ENCODE data around the gene ASCL2. TPM values are rescaled to one million over a fixed set of nuclear protein-coding genes. Genes with fewer than 3 reads are reported as not detected.

The ASCL2 gene
- total RNA-seq, 2 experiments from 2014 or later, result not detected

DNA sequence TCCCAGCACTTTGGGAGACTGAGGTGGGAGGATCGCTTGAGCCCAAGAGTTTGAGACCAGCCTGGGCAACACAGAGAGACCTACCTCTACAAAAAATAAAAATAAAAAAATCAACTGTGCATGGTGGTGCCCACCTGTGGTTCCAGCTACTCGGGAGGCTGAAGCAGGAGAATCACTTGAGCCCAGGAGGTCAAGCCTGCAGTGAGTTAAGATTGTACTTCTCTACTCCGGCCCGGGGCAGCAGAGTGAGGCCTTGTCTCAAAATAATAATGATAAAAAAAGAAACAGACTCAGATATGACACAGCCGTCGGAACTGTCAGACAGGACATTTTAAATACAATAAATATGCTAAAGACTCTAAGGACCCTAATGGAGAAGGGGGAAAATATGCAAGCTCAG, 18.4 kb downstream of the ASCL2 start:
- Histone ChIP-seq H3K9me3 (ENCODE audit: low read length) (no peaks in the 10 kb centered on the region), H4K20me1 (ENCODE audit: insufficient read depth, low read length) (no peaks in the 10 kb centered on the region), H3K36me3 (ENCODE audit: insufficient read depth, low read length) (no peaks in the 10 kb centered on the region), H3K27ac (ENCODE audit: low read depth, low read length, poor library complexity, severe bottlenecking) (no peak overlapping the region), H3K4me1 (ENCODE audit: insufficient read depth, low read length, poor library complexity, severe bottlenecking) (no peaks in the 10 kb centered on the region), H3K4me3 (ENCODE audit: low read depth, low read length, poor library complexity, severe bottlenecking) (no peak overlapping the region), H3K9me2 (ENCODE audit: insufficient read depth, low read length) (no peaks in the 10 kb centered on the region), H3K4me2 (ENCODE audit: low read length) (no peak overlapping the region), H3K79me2 (ENCODE audit: insufficient read depth, low read depth, low read length) (no peaks in the 10 kb centered on the region), H2AFZ (ENCODE audit: low read length) (no peak overlapping the region)
- TF ChIP-seq, protein P1, sequence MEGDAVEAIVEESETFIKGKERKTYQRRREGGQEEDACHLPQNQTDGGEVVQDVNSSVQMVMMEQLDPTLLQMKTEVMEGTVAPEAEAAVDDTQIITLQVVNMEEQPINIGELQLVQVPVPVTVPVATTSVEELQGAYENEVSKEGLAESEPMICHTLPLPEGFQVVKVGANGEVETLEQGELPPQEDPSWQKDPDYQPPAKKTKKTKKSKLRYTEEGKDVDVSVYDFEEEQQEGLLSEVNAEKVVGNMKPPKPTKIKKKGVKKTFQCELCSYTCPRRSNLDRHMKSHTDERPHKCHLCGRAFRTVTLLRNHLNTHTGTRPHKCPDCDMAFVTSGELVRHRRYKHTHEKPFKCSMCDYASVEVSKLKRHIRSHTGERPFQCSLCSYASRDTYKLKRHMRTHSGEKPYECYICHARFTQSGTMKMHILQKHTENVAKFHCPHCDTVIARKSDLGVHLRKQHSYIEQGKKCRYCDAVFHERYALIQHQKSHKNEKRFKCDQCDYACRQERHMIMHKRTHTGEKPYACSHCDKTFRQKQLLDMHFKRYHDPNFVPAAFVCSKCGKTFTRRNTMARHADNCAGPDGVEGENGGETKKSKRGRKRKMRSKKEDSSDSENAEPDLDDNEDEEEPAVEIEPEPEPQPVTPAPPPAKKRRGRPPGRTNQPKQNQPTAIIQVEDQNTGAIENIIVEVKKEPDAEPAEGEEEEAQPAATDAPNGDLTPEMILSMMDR (conservative IDR thresholded peaks at IDR 0.05; ENCODE audit: low read length), result no peak
- no peak for TF ChIP-seq EZH2phosphoT487 (IDR thresholded peaks at IDR 0.05; ENCODE audit: borderline replicate concordance, low read depth, low read length)
- no peak for DNase-seq (ENCODE audit: low spot score)
- POLR2A ChIA-PET, result no interaction called here
- BruUV-seq (replicated peaks), result no TSS peak
- intact Hi-C loops (cut with micrococcal nuclease; ENCODE audit: unreplicated experiment), result no loop called here
- CTCF ChIA-PET (ENCODE audit: unreplicated experiment), result no interaction called here

DNA sequence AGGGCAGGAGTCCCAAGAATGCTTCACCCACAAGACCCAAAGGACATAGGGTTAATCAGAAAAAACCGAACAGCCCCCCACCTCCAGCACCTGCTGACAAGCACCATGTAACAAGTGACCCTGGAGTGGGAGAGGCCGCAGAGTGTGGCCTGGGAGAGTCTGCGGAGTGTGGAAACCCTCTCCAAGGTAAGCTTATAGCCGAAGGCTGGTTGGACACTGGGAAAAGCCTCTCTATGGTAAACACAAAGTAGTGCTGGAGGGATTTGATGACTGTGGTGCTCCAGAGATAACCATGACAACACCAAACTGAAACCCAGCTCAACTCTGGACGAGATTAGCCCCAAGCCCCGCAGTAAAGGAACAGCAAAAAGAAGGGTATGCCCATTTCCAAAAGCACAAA, 19.2 kb downstream of the ASCL2 start:
- H3K4me2 ChIP-seq (ENCODE audit: low read length), result no peak overlapping the region
- no peak overlapping the region for H2AFZ ChIP-seq (ENCODE audit: low read length)
- no peak overlapping the region for H3K27ac ChIP-seq (ENCODE audit: low read depth, low read length, poor library complexity, severe bottlenecking)
- no peaks in the 10 kb centered on the region for H3K36me3 ChIP-seq (ENCODE audit: insufficient read depth, low read length)
- no peaks in the 10 kb centered on the region for H3K4me1 ChIP-seq (ENCODE audit: insufficient read depth, low read length, poor library complexity, severe bottlenecking)
- no peak overlapping the region for H3K4me3 ChIP-seq (ENCODE audit: low read depth, low read length, poor library complexity, severe bottlenecking)
- BruUV-seq (replicated peaks), result no TSS peak
- ChIA-PET CTCF (ENCODE audit: unreplicated experiment) (no interaction called here), POLR2A (no interaction called here)
- intact Hi-C loops (cut with micrococcal nuclease; ENCODE audit: unreplicated experiment), result no loop called here
- H3K9me2 ChIP-seq (ENCODE audit: insufficient read depth, low read length), result no peaks in the 10 kb centered on the region
- H3K79me2 ChIP-seq (ENCODE audit: insufficient read depth, low read depth, low read length), result no peaks in the 10 kb centered on the region
- H3K9me3 ChIP-seq (ENCODE audit: low read length), result no peaks in the 10 kb centered on the region
- TF ChIP-seq EZH2phosphoT487 (IDR thresholded peaks at IDR 0.05; ENCODE audit: borderline replicate concordance, low read depth, low read length), result no peak
- TF ChIP-seq, protein P1 (conservative IDR thresholded peaks at IDR 0.05; ENCODE audit: low read length), result no peak
- H4K20me1 ChIP-seq (ENCODE audit: insufficient read depth, low read length), result no peaks in the 10 kb centered on the region
- DNase-seq (ENCODE audit: low spot score), result no peak

DNA sequence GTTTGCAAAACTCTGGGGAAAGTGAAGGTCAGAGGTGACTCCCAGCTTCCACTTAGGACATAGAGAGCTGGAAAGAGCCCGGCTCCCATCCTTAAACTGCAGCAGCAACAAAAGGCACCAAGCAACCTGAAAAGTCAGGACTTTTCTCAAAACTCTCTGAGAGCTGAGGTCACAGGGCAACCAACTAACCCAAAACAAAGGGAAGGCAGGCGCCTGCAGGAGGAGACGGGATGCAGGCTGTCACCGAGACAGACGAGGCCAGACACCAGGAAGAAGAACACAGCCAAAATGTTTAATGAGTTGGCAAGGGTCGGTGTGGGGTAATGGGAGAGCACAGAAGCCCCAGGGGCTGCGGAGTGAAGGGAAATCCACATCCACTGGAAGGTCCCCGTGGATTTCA, 19.9 kb downstream of the ASCL2 start:
- BruUV-seq (replicated peaks), result no TSS peak
- Histone ChIP-seq H3K27ac (ENCODE audit: low read depth, low read length, poor library complexity, severe bottlenecking) (no peak overlapping the region), H3K4me3 (ENCODE audit: low read depth, low read length, poor library complexity, severe bottlenecking) (no peak overlapping the region), H2AFZ (ENCODE audit: low read length) (no peak overlapping the region), H3K79me2 (ENCODE audit: insufficient read depth, low read depth, low read length) (no peaks in the 10 kb centered on the region), H3K4me2 (ENCODE audit: low read length) (no peak overlapping the region), H3K4me1 (ENCODE audit: insufficient read depth, low read length, poor library complexity, severe bottlenecking) (no peaks in the 10 kb centered on the region), H3K9me2 (ENCODE audit: insufficient read depth, low read length) (no peaks in the 10 kb centered on the region), H4K20me1 (ENCODE audit: insufficient read depth, low read length) (no peaks in the 10 kb centered on the region), H3K9me3 (ENCODE audit: low read length) (no peaks in the 10 kb centered on the region), H3K36me3 (ENCODE audit: insufficient read depth, low read length) (no peaks in the 10 kb centered on the region)
- intact Hi-C loops (cut with micrococcal nuclease; ENCODE audit: unreplicated experiment), result no loop called here
- TF ChIP-seq, protein P1 (conservative IDR thresholded peaks at IDR 0.05; ENCODE audit: low read length), result no peak
- TF ChIP-seq EZH2phosphoT487 (IDR thresholded peaks at IDR 0.05; ENCODE audit: borderline replicate concordance, low read depth, low read length), result no peak
- ChIA-PET CTCF (ENCODE audit: unreplicated experiment) (no interaction called here), POLR2A (no interaction called here)
- DNase-seq (ENCODE audit: low spot score), result no peak
